SK-N-SH (cell line): Measurements from ENCODE around the gene SPEF1. TPM values are rescaled to one million over a fixed set of nuclear protein-coding genes. Genes with fewer than 3 reads are reported as not detected.

Experiments used
- CTCF ChIA-PET: fragments of 300-600, 350-600 bp; formaldehyde crosslinking; extraction: SDS; loops from one replicate; lab custom pipeline; 2021; lab: Yijun Ruan, JAX
- POLR2A ChIA-PET: fragments of 350-600 bp; sonication (Branson Sonifier 250); formaldehyde crosslinking; extraction: SDS; loops from one replicate; lab custom pipeline; 2020; ENCODE audit warnings: antibody characterized with exemption, inconsistent platforms; lab: Yijun Ruan, JAX
- DNase-seq: peaks from one replicate; pipeline ENCODE4 v3.0.0; 2012
- H2AFZ ChIP-seq: fragments of 200-600 bp; sonication (generic); 2 replicates; pipeline ENCODE4 v1.8.1; 2016; ENCODE audit warnings: antibody characterized with exemption, mild to moderate bottlenecking, low read depth
- H3F3A ChIP-seq: fragments of 200-600 bp; sonication (generic); replicated peaks from 2 replicates; pipeline ENCODE3; 2016; ENCODE audit warnings: antibody characterized with exemption, mild to moderate bottlenecking; ENCODE audit not compliant: insufficient read depth
- H3K27ac ChIP-seq, 2 experiments: fragments of 200-500 bp in 1 of 2; fragments of 200-600 bp in 1 of 2; sonication (Bioruptor generic) in 1 of 2; sonication (generic), shearing (Covaris generic) in 1 of 2; 2 replicates each; pipeline versions ENCODE4 v1.5.1 to v1.6.1; 2014 to 2016; ENCODE audit warnings: low read depth in 2 of 2, inconsistent platforms in 1 of 2, low read length in 1 of 2, mild to moderate bottlenecking in 1 of 2, mixed read lengths in 1 of 2
- H3K27me3 ChIP-seq: fragments of 200-600 bp; sonication (generic), shearing (Covaris generic); 2 replicates; pipeline ENCODE4 v1.6.1; 2016; ENCODE audit warnings: mixed run types; ENCODE audit not compliant: insufficient read depth
- H3K36me3 ChIP-seq, 2 experiments: fragments of 200-500 bp in 1 of 2; fragments of 200-600 bp in 1 of 2; sonication (Bioruptor generic) in 1 of 2; sonication (generic) in 1 of 2; replicated peaks in 1 of 2; 2 replicates each; pipeline versions ENCODE3 to v1.5.1; 2014 to 2016; ENCODE audit warnings: low read length in 1 of 2, mild to moderate bottlenecking in 1 of 2; ENCODE audit not compliant: insufficient read depth in 2 of 2, control insufficient read depth in 1 of 2
- H3K4me1 ChIP-seq, 2 experiments: fragments of 200-500 bp in 1 of 2; fragments of 200-600 bp in 1 of 2; sonication (Bioruptor generic) in 1 of 2; sonication (generic), shearing (Covaris generic) in 1 of 2; 2 replicates each; pipeline versions ENCODE4 v1.5.1 to v1.6.1; 2014 to 2016; ENCODE audit warnings: low read depth in 1 of 2, low read length in 1 of 2, mixed run types in 1 of 2; ENCODE audit not compliant: insufficient read depth in 2 of 2, control insufficient read depth in 1 of 2
- H3K4me2 ChIP-seq: fragments of 200-600 bp; sonication (generic), shearing (Covaris generic); 2 replicates; pipeline ENCODE4 v1.6.1; 2017; ENCODE audit warnings: mixed run types
- H3K4me3 ChIP-seq, 2 experiments: fragments of 200-500 bp in 1 of 2; fragments of 200-600 bp in 1 of 2; sonication (Bioruptor generic) in 1 of 2; sonication (generic), shearing (Covaris generic) in 1 of 2; 2 replicates each; pipeline versions ENCODE4 v1.5.1 to v1.8.1; 2014 to 2016; ENCODE audit warnings: low read depth in 2 of 2, inconsistent platforms in 1 of 2, low read length in 1 of 2, mild to moderate bottlenecking in 1 of 2, mixed read lengths in 1 of 2, moderate library complexity in 1 of 2
- H3K79me2 ChIP-seq: fragments of 200-600 bp; sonication (generic); 2 replicates; pipeline ENCODE4 v1.8.1; 2017; ENCODE audit warnings: mild to moderate bottlenecking; ENCODE audit not compliant: insufficient read depth
- H3K9ac ChIP-seq: fragments of 200-600 bp; sonication (generic); 2 replicates; pipeline ENCODE4 v1.6.1; 2017; ENCODE audit warnings: mixed run types
- H3K9me2 ChIP-seq: fragments of 200-600 bp; sonication (generic); 2 replicates; pipeline ENCODE4 v1.6.1; 2017; ENCODE audit warnings: mixed run types
- H3K9me3 ChIP-seq: fragments of 200-600 bp; sonication (generic); 2 replicates; pipeline ENCODE4 v1.6.1; 2017; ENCODE audit warnings: mixed run types, mild to moderate bottlenecking, moderate library complexity
- H4K20me1 ChIP-seq: fragments of 200-600 bp; sonication (generic); 2 replicates; pipeline ENCODE4 v1.6.1; 2017; ENCODE audit warnings: mild to moderate bottlenecking, mixed run types; ENCODE audit not compliant: insufficient read depth
- CHD2 ChIP-seq: fragments of 150-350 bp; IDR thresholded peaks from 2 replicates; pipeline ENCODE4 v1.6.1; 2018; ENCODE audit warnings: low read length; ENCODE audit not compliant: partially characterized antibody
- EZH2phosphoT487 ChIP-seq: fragments of 200-600 bp; sonication (generic); IDR thresholded peaks from 2 replicates; pipeline ENCODE4 v1.6.1; 2017; ENCODE audit warnings: low read depth, mixed run types, mild to moderate bottlenecking, antibody characterized with exemption, moderate library complexity, borderline replicate concordance
- FOXJ3 ChIP-seq: sonication (generic); formaldehyde crosslinking; IDR thresholded peaks from 2 replicates; pipeline ENCODE4 v1.5.1; 2020; ENCODE audit warnings: mild to moderate bottlenecking, missing genetic modification reagents
- GABPA ChIP-seq: IDR thresholded peaks from 2 replicates; pipeline ENCODE4 v1.4.0; 2012; ENCODE audit warnings: low read depth, mild to moderate bottlenecking
- GATA2 ChIP-seq: sonication (generic); formaldehyde crosslinking; IDR thresholded peaks from 2 replicates; pipeline ENCODE4 v1.5.0; 2020; ENCODE audit warnings: mild to moderate bottlenecking, missing genetic modification reagents
- MXI1 ChIP-seq: IDR thresholded peaks from 2 replicates; pipeline ENCODE4 v1.6.1; 2012; ENCODE audit warnings: mild to moderate bottlenecking, low read depth, low read length, improper control_type of control experiment
- NFIC ChIP-seq: IDR thresholded peaks from 2 replicates; pipeline ENCODE4 v1.4.0; 2012; ENCODE audit warnings: borderline replicate concordance
- NRF1 ChIP-seq: IDR thresholded peaks from 2 replicates; pipeline ENCODE4 v1.6.1; 2012; ENCODE audit warnings: low read depth, mild to moderate bottlenecking, low read length
- RFX5 ChIP-seq: IDR thresholded peaks from 2 replicates; pipeline ENCODE4 v1.6.1; 2012; ENCODE audit warnings: mild to moderate bottlenecking, improper control_type of control experiment, low read length
- RXRA ChIP-seq: IDR thresholded peaks from 2 replicates; pipeline ENCODE4 v1.4.0; 2012; ENCODE audit warnings: low read depth, mild to moderate bottlenecking, borderline replicate concordance
- SIN3A ChIP-seq: IDR thresholded peaks from 2 replicates; pipeline ENCODE4 v1.6.1; 2012; ENCODE audit warnings: low read depth, mild to moderate bottlenecking, low read length, moderate library complexity, borderline replicate concordance
- SMC3 ChIP-seq: IDR thresholded peaks from 2 replicates; pipeline ENCODE4 v1.6.1; 2012; ENCODE audit warnings: low read depth, low read length, improper control_type of control experiment
- TEAD4 ChIP-seq: IDR thresholded peaks from 2 replicates; pipeline ENCODE4 v1.4.0; 2012; ENCODE audit warnings: mild to moderate bottlenecking, borderline replicate concordance; ENCODE audit not compliant: insufficient read depth
- YY1 ChIP-seq: IDR thresholded peaks from 2 replicates; pipeline ENCODE4 v1.4.0; 2012; ENCODE audit warnings: low read depth, mild to moderate bottlenecking
- WGBS: methylation state at CpG from one replicate; pipeline ENCODE4 v1.1.6; 2017; ENCODE audit warnings: low lambda C conversion rate; 5-methylcytosine and 5-hydroxymethylcytosine counted together
- polyA plus RNA-seq, 3 experiments: library from polyadenylated mRNA; depleted of rRNA; stranded (reverse); fragments of >200 nt; gene quantifications; 2 replicates each; pipeline ENCODE4 v1.2.3, GENCODE V29; 2012
- TF ChIP-seq, protein P1 (sequence below): IDR thresholded peaks from 2 replicates; pipeline ENCODE4 v1.4.0; 2012; ENCODE audit warnings: low read depth
- TF ChIP-seq, protein P2 (sequence below): IDR thresholded peaks from 2 replicates; pipeline ENCODE4 v1.4.0; 2012; ENCODE audit warnings: low read depth, borderline replicate concordance
- TF ChIP-seq, protein P3 (sequence below): IDR thresholded peaks from 2 replicates; pipeline ENCODE4 v1.4.0; 2012; ENCODE audit warnings: low read depth, borderline replicate concordance
- TF ChIP-seq, protein P4 (sequence below): IDR thresholded peaks from 2 replicates; pipeline ENCODE4; 2012
- TF ChIP-seq, protein P5 (sequence below): fragments of 150-350 bp; IDR thresholded peaks from 2 replicates; pipeline ENCODE4 v1.6.1; 2017; ENCODE audit warnings: antibody characterized with exemption, low read length, low read depth, borderline replicate concordance
- TF ChIP-seq, protein P6 (sequence below): fragments of 200-600 bp; sonication (generic); IDR thresholded peaks from 2 replicates; pipeline ENCODE4 v1.6.1; 2017; ENCODE audit warnings: antibody characterized with exemption, mild to moderate bottlenecking, moderate library complexity

Gene SPEF1
- polyA plus RNA-seq, 1 of the 3 experiments (the other 2 are of a cell fraction), result 1.6 TPM

DNA sequence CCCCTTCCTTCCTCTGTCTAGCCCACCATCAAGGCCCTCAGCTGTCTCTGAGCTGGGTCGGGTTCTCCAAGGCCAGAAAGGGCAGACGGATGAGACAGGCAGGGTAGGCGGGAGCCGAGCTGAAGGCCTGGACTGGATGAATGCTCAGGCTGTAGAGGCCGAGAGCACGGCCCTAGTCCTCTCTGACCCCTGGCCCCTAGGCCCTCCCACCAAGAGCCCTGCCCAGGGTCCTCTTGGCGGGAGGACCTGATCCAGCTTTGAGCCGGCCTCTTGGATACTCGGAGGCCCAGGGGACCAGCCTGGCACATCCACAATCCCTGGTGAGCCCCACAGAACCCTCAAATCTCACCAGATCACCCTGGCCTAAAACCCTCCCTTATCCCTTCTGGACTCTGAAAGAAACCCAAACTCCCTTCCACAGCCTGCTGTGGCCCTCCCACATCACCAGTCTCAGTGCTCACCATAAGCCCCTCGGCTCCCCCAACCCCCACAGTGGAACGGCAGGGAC, 21.9 kb downstream of the SPEF1 start:
- H3K36me3 ChIP-seq, result peaks cover 10 to 13% of the 10 kb centered on the region in 2 experiments
- CTCF ChIA-PET, result interaction anchor here (1.4 to 13.1 kb wide), 6 partner anchors 8 to 83 kb away, joined by 3 to 151 read pairs (median 12); partner anchors contain the start of genes ADISSP and SPEF1
- POLR2A ChIA-PET, result no interaction called here

More for the DNA sequence above, 21.9 kb downstream of the SPEF1 start:
- Histone ChIP-seq H3K27ac (no peak overlapping the region), H3K9me2 (no peaks in the 10 kb centered on the region), H3K4me2 (no peak overlapping the region), H3K9ac (no peak overlapping the region), H3K27me3 (no peaks in the 10 kb centered on the region), H2AFZ (no peak overlapping the region), H4K20me1 (no peaks in the 10 kb centered on the region)
- DNase-seq, result no peak
- 83% methylated on average over 6 of the region's 11 CpGs for WGBS
- TF ChIP-seq SIN3A (no peak), YY1 (no peak), TEAD4 (no peak), RFX5 (no peak), CHD2 (no peak), MXI1 (no peak), FOXJ3 (CRISPR knock-in tag) (no peak), SMC3 (no peak), EZH2phosphoT487 (no peak), NRF1 (no peak), GATA2 (no peak), GABPA (no peak), RXRA (no peak), NFIC (no peak)
- TF ChIP-seq, protein P1, sequence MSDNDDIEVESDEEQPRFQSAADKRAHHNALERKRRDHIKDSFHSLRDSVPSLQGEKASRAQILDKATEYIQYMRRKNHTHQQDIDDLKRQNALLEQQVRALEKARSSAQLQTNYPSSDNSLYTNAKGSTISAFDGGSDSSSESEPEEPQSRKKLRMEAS, result no peak
- TF ChIP-seq, protein P2, sequence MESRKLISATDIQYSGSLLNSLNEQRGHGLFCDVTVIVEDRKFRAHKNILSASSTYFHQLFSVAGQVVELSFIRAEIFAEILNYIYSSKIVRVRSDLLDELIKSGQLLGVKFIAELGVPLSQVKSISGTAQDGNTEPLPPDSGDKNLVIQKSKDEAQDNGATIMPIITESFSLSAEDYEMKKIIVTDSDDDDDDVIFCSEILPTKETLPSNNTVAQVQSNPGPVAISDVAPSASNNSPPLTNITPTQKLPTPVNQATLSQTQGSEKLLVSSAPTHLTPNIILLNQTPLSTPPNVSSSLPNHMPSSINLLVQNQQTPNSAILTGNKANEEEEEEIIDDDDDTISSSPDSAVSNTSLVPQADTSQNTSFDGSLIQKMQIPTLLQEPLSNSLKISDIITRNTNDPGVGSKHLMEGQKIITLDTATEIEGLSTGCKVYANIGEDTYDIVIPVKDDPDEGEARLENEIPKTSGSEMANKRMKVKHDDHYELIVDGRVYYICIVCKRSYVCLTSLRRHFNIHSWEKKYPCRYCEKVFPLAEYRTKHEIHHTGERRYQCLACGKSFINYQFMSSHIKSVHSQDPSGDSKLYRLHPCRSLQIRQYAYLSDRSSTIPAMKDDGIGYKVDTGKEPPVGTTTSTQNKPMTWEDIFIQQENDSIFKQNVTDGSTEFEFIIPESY, result no peak
- TF ChIP-seq, protein P3, sequence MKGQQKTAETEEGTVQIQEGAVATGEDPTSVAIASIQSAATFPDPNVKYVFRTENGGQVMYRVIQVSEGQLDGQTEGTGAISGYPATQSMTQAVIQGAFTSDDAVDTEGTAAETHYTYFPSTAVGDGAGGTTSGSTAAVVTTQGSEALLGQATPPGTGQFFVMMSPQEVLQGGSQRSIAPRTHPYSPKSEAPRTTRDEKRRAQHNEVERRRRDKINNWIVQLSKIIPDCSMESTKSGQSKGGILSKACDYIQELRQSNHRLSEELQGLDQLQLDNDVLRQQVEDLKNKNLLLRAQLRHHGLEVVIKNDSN, result no peak
- TF ChIP-seq, protein P4, sequence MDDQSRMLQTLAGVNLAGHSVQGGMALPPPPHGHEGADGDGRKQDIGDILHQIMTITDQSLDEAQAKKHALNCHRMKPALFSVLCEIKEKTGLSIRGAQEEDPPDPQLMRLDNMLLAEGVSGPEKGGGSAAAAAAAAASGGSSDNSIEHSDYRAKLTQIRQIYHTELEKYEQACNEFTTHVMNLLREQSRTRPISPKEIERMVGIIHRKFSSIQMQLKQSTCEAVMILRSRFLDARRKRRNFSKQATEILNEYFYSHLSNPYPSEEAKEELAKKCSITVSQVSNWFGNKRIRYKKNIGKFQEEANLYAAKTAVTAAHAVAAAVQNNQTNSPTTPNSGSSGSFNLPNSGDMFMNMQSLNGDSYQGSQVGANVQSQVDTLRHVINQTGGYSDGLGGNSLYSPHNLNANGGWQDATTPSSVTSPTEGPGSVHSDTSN, result no peak
- TF ChIP-seq, protein P5, sequence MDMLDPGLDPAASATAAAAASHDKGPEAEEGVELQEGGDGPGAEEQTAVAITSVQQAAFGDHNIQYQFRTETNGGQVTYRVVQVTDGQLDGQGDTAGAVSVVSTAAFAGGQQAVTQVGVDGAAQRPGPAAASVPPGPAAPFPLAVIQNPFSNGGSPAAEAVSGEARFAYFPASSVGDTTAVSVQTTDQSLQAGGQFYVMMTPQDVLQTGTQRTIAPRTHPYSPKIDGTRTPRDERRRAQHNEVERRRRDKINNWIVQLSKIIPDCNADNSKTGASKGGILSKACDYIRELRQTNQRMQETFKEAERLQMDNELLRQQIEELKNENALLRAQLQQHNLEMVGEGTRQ, result no peak
- TF ChIP-seq, protein P6, sequence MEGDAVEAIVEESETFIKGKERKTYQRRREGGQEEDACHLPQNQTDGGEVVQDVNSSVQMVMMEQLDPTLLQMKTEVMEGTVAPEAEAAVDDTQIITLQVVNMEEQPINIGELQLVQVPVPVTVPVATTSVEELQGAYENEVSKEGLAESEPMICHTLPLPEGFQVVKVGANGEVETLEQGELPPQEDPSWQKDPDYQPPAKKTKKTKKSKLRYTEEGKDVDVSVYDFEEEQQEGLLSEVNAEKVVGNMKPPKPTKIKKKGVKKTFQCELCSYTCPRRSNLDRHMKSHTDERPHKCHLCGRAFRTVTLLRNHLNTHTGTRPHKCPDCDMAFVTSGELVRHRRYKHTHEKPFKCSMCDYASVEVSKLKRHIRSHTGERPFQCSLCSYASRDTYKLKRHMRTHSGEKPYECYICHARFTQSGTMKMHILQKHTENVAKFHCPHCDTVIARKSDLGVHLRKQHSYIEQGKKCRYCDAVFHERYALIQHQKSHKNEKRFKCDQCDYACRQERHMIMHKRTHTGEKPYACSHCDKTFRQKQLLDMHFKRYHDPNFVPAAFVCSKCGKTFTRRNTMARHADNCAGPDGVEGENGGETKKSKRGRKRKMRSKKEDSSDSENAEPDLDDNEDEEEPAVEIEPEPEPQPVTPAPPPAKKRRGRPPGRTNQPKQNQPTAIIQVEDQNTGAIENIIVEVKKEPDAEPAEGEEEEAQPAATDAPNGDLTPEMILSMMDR, result no peak
- TF ChIP-seq, all 33 proteins: peak for 0
- Histone ChIP-seq H3K9me3 (no peaks in the 10 kb centered on the region), H3F3A (no peaks in the 10 kb centered on the region), H3K79me2 (no peaks in the 10 kb centered on the region; the same call in 1 of the 2 replicates), H3K4me3 (no peak overlapping the region), H3K4me1 (no peaks in the 10 kb centered on the region)
